Limb (tissue), 2 donors: ENCODE data around the gene ZFPM1.
"Not testable (repeated sequence)": the region's sequence is repeated elsewhere in the genome, so short reads cannot be mapped to it uniquely, and the experiment has no call there.

Source experiments
- DNase-seq, 2 donors: peaks; one replicate each; pipeline ENCODE4 v3.0.0-alpha.2; 2016; ENCODE audit errors: extremely low spot score in 2 of 2

The ZFPM1 gene

GRCh38 chr16:88453217-88453531 lies at the start of gene ZFPM1:
Gene ZFPM1, plus strand, starts transcription at chr16:88453280. Its CDS starts 359 bp downstream, at chr16:88453639.
- DNase-seq = no peak

GRCh38 chr16:88403794-88404581 lies 49.1 kb upstream of the ZFPM1 start:
- no peak for DNase-seq

- DNase-seq = no peak
These were observed 48.3 kb upstream of the ZFPM1 start for GRCh38 chr16:88404769-88405168.

- DNase-seq = peak; percentile 78 to 82
These were observed 47.6 kb upstream of the ZFPM1 start for GRCh38 chr16:88405216-88406060.

- no peak for DNase-seq
These were observed 46.7 kb upstream of the ZFPM1 start for GRCh38 chr16:88406096-88407041.

- DNase-seq = no peak
These were observed 46.0 kb upstream of the ZFPM1 start for GRCh38 chr16:88407042-88407420.

- no peak for DNase-seq
These were observed 45.3 kb upstream of the ZFPM1 start for GRCh38 chr16:88407807-88408206.

GRCh38 chr16:88408561-88409142 lies 44.4 kb upstream of the ZFPM1 start:
- DNase-seq = no peak

- no peak for DNase-seq
These were observed 43.6 kb upstream of the ZFPM1 start for GRCh38 chr16:88409296-88410065.

GRCh38 chr16:88410297-88410968 lies 42.6 kb upstream of the ZFPM1 start:
- not testable (repeated sequence) for DNase-seq

- no peak for DNase-seq
These were observed 41.0 kb upstream of the ZFPM1 start for GRCh38 chr16:88411951-88412576.

- no peak for DNase-seq
These were observed 40.3 kb upstream of the ZFPM1 start for GRCh38 chr16:88412766-88413165.

GRCh38 chr16:88413231-88413630 lies 39.8 kb upstream of the ZFPM1 start:
- no peak for DNase-seq

GRCh38 chr16:88413631-88414030 lies 39.4 kb upstream of the ZFPM1 start:
- no peak for DNase-seq

- no peak for DNase-seq
These were observed 38.3 kb upstream of the ZFPM1 start for GRCh38 chr16:88414521-88415380.

- no peak for DNase-seq
These were observed 37.7 kb upstream of the ZFPM1 start for GRCh38 chr16:88415381-88415705.

- no peak for DNase-seq
These were observed 37.3 kb upstream of the ZFPM1 start for GRCh38 chr16:88415713-88416323.

- DNase-seq = no peak
These were observed 36.4 kb upstream of the ZFPM1 start for GRCh38 chr16:88416686-88417085.
